H1 (cell line): ENCODE data around the gene DNAJC27. TPM values are rescaled to one million over a fixed set of nuclear protein-coding genes. Genes with fewer than 3 reads are reported as not detected.

Source experiments
- ATF2 ChIP-seq: IDR thresholded peaks from 2 replicates; pipeline ENCODE4 v1.6.1; 2012; ENCODE audit warnings: low read length, inconsistent platforms
- POLR2AphosphoS5 ChIP-seq: IDR thresholded peaks from 2 replicates; pipeline ENCODE4 v1.6.1; 2011; ENCODE audit warnings: low read depth, low read length
- RAD21 ChIP-seq, 2 experiments: IDR thresholded peaks in 1 of 2; conservative IDR thresholded peaks in 1 of 2; 2 replicates each; pipeline ENCODE4 v1.6.1; 2011; ENCODE audit warnings: low read depth in 2 of 2, low read length in 2 of 2, improper control_type of control experiment in 1 of 2, inconsistent platforms in 1 of 2, mild to moderate bottlenecking in 1 of 2, moderate library complexity in 1 of 2
- TBP ChIP-seq: IDR thresholded peaks from 2 replicates; pipeline ENCODE4 v1.6.1; 2011; ENCODE audit warnings: low read depth, low read length, improper control_type of control experiment
- USF2 ChIP-seq: IDR thresholded peaks from 2 replicates; pipeline ENCODE4 v1.6.1; 2011; ENCODE audit warnings: low read length, improper control_type of control experiment
- polyA plus RNA-seq, 7 experiments: library from polyadenylated mRNA; depleted of rRNA in 3 of 7; stranded (reverse) in 5 of 7; unstranded in 2 of 7; fragments of >200 nt in 5 of 7; fragments of 200-250 nt in 2 of 7; gene quantifications; 1 replicate in 5 of 7; 2 replicates in 1 of 7; 4 replicates in 1 of 7; pipeline versions ENCODE4 v1.2.1 to v1.2.3, GENCODE V29; 2011 to 2013; ENCODE audit warnings: missing spikeins in 2 of 7, mixed read lengths in 2 of 7
- total RNA-seq: library from RNA; stranded (reverse); fragmentation: NEBNext Ultra II Directional; extraction: Animal tissue kit (Norgen Biotek cat#: 25700); gene quantifications from 2 replicates; pipeline ENCODE4 v1.2.1, GENCODE V29; 2021

Gene DNAJC27
- total and polyA plus RNA-seq, 2 of the 8 experiments (the other 6 are each of a cell fraction or from before 2014, with no cell fraction given): 1.4 to 4.5 TPM

- TF ChIP-seq RAD21 (IDR thresholded peaks at IDR 0.05 in 1 of 2, conservative IDR thresholded peaks at IDR 0.05 in 1 of 2; ENCODE audit: low read depth in 2 of 2, low read length in 2 of 2) (no peak), ATF2 (no peak), POLR2AphosphoS5 (no peak), USF2 (no peak), TBP (no peak)
- TF ChIP-seq, all 59 proteins: peak for 0
These were observed 53.9 kb downstream of the DNAJC27 start (continued) for GRCh38 chr2:24917731-24918325.
